Coronary artery (tissue), 2 donors: ENCODE measurements around the gene USP10.
A peak's percentile ranks its signal among the peaks of the same experiment; 100 is the strongest.

Experiments
- DNase-seq: peaks from one replicate; pipeline ENCODE4 v3.0.0-alpha.2; 2017; ENCODE audit warnings: low spot score
- H3K27ac ChIP-seq, 2 donors: fragments of 200-600 bp; sonication (generic); one replicate each; pipeline ENCODE4 v1.5.1; 2016 to 2019
- H3K4me3 ChIP-seq: fragments of 200-600 bp; sonication (generic); 2 replicates; pipeline ENCODE4 v1.5.1; 2016; ENCODE audit warnings: mild to moderate bottlenecking, moderate library complexity
- TF ChIP-seq, protein P1 (sequence below): fragments of 200-600 bp; sonication (generic); IDR thresholded peaks from one replicate; pipeline ENCODE4 v1.5.1; 2019; ENCODE audit warnings: antibody characterized with exemption

USP10 gene

GRCh38 chr16:84818989-84819643, 119.3 kb downstream of the USP10 start:
- Histone ChIP-seq H3K27ac (peak overlapping the region in 1 of 2 donors; percentile 75), H3K4me3 (peak overlapping the region; percentile 70)
- DNase-seq: no peak
- TF ChIP-seq, protein P1, sequence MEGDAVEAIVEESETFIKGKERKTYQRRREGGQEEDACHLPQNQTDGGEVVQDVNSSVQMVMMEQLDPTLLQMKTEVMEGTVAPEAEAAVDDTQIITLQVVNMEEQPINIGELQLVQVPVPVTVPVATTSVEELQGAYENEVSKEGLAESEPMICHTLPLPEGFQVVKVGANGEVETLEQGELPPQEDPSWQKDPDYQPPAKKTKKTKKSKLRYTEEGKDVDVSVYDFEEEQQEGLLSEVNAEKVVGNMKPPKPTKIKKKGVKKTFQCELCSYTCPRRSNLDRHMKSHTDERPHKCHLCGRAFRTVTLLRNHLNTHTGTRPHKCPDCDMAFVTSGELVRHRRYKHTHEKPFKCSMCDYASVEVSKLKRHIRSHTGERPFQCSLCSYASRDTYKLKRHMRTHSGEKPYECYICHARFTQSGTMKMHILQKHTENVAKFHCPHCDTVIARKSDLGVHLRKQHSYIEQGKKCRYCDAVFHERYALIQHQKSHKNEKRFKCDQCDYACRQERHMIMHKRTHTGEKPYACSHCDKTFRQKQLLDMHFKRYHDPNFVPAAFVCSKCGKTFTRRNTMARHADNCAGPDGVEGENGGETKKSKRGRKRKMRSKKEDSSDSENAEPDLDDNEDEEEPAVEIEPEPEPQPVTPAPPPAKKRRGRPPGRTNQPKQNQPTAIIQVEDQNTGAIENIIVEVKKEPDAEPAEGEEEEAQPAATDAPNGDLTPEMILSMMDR: no peak

DNA sequence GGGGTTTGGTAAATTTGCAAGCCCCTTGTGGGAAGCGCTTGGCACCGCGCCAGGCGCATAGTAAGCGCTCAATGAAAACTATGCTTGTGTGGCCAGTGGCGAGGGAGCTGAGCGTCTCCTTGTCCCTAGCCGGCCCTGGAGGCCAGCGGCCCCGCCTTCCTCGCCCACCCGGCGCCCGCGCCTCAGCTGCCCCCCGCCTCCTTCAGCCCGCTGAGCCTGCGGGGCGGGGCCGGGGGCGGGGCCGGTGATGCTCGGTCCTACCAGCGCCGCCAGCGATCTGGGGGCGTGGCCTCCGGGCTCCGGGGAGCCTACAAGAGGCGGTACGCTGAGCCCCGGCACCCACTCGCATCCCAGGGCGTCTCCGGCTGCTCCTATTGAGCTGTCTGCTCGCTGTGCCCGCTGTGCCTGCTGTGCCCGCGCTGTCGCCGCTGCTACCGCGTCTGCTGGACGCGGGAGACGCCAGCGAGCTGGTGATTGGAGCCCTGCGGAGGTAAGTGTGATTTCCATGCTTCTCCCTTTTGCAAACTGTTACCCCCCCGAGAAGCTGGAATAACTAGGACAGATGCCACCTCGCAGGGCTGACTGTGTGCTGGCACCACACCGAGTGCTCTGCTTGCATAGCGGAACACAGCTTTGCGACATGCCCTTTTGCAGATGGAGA, 120.0 kb downstream of the USP10 start, which contains the start of gene CRISPLD2:
Gene CRISPLD2, plus strand, starts transcription at position 342 of the 661 bp plus-strand sequence. CDS start 18,511 bp downstream, outside the sequence.
- Histone ChIP-seq H3K27ac (peak within 1 kb of the TSS in 1 of 2 donors; percentile 75), H3K4me3 (peak within 1 kb of the TSS; percentile 70)
- TF ChIP-seq, protein P1: no peak
- peak; percentile 92 for DNase-seq

GRCh38 chr16:84820305-84820684, 120.5 kb downstream of the USP10 start:
- no peak for DNase-seq
- TF ChIP-seq, protein P1: no peak
- peak overlapping the region in 1 of 2 donors; percentile 75 for H3K27ac ChIP-seq
- peak overlapping the region; percentile 70 for H3K4me3 ChIP-seq

- DNase-seq: no peak
- peak overlapping the region in 1 of 2 donors; percentile 75 for H3K27ac ChIP-seq
Measured at GRCh38 chr16:84820771-84821170, 121.0 kb downstream of the USP10 start.

GRCh38 chr16:84821179-84821578, 121.4 kb downstream of the USP10 start:
- no peak for DNase-seq
- H3K4me3 ChIP-seq: peak overlapping the region; percentile 70
- TF ChIP-seq, protein P1: no peak
- peak overlapping the region; percentile 21 to 75 for H3K27ac ChIP-seq

More at GRCh38 chr16:84820771-84821170, 121.0 kb downstream of the USP10 start:
- peak overlapping the region; percentile 70 for H3K4me3 ChIP-seq
- TF ChIP-seq, protein P1: no peak

GRCh38 chr16:84821728-84822689, 122.2 kb downstream of the USP10 start:
- no peak for DNase-seq
- TF ChIP-seq, protein P1: no peak
- Histone ChIP-seq H3K27ac (peak overlapping the region; percentile 21 to 75), H3K4me3 (peak overlapping the region; percentile 70)
